WERI-Rb-1 (cell line): ENCODE measurements around the gene SZT2.

Source experiments
- DNase-seq: peaks from one replicate; pipeline ENCODE4 v3.0.0-alpha.2; 2020
- H3K27ac ChIP-seq: fragments of 250-450 bp; sonication (Bioruptor Pico); 2 replicates; pipeline ENCODE4 v1.5.1; 2020; ENCODE audit warnings: mild to moderate bottlenecking, moderate library complexity
- H3K27me3 ChIP-seq: fragments of 250-450 bp; sonication (Bioruptor Pico); 2 replicates; pipeline ENCODE4 v1.5.1; 2021; ENCODE audit warnings: mild to moderate bottlenecking, low read depth, moderate library complexity; ENCODE audit not compliant: insufficient read depth, severe bottlenecking
- H3K36me3 ChIP-seq: fragments of 250-450 bp; sonication (Bioruptor Pico); 2 replicates; pipeline ENCODE4 v1.5.1; 2020; ENCODE audit warnings: mild to moderate bottlenecking, moderate library complexity
- H3K4me3 ChIP-seq: 2 replicates; pipeline ENCODE4 v1.5.1; 2011; ENCODE audit warnings: low read depth, mild to moderate bottlenecking, control low read depth, low read length
- H3K9me3 ChIP-seq: fragments of 250-450 bp; sonication (Bioruptor Pico); 2 replicates; pipeline ENCODE4 v1.5.1; 2021; ENCODE audit warnings: mild to moderate bottlenecking, moderate library complexity; ENCODE audit not compliant: severe bottlenecking
- CTCF ChIP-seq: IDR thresholded peaks from 2 replicates; pipeline ENCODE4 v1.5.1; 2011; ENCODE audit warnings: low read depth, mild to moderate bottlenecking, control low read depth, inconsistent platforms, low read length

Gene SZT2

GRCh38 chr1:43352351-43352705 lies 37.4 kb upstream of the SZT2 start:
- Histone ChIP-seq H3K4me3 (no peak overlapping the region), H3K27me3 (no peaks in the 10 kb centered on the region), H3K36me3 (no peaks in the 10 kb centered on the region), H3K9me3 (no peaks in the 10 kb centered on the region), H3K27ac (no peak overlapping the region)
- no peak for TF ChIP-seq CTCF
- DNase-seq: peak; percentile 34

GRCh38 chr1:43352881-43353280 lies 36.8 kb upstream of the SZT2 start:
- Histone ChIP-seq H3K9me3 (no peaks in the 10 kb centered on the region), H3K36me3 (no peaks in the 10 kb centered on the region), H3K27me3 (no peaks in the 10 kb centered on the region), H3K27ac (no peak overlapping the region), H3K4me3 (no peak overlapping the region)
- no peak for DNase-seq
- TF ChIP-seq CTCF: no peak

GRCh38 chr1:43354471-43354870 lies 35.2 kb upstream of the SZT2 start:
- TF ChIP-seq CTCF: no peak
- peaks cover 7% of the 10 kb centered on the region; the same call in 1 of the 2 replicates for H3K36me3 ChIP-seq
- H3K27ac ChIP-seq: peak overlapping the region; percentile 26
- H3K27me3 ChIP-seq: no peaks in the 10 kb centered on the region
- H3K9me3 ChIP-seq: no peaks in the 10 kb centered on the region
- H3K4me3 ChIP-seq: no peak overlapping the region
- DNase-seq: no peak

GRCh38 chr1:43354936-43355335 lies 34.8 kb upstream of the SZT2 start:
- no peaks in the 10 kb centered on the region for H3K9me3 ChIP-seq
- no peaks in the 10 kb centered on the region for H3K27me3 ChIP-seq
- no peak for DNase-seq
- no peak for TF ChIP-seq CTCF
- H3K27ac ChIP-seq: no peak overlapping the region; the same call in 1 of the 2 replicates
- no peak overlapping the region for H3K4me3 ChIP-seq
- H3K36me3 ChIP-seq: peaks cover 11% of the 10 kb centered on the region

- Histone ChIP-seq H3K9me3 (no peaks in the 10 kb centered on the region), H3K36me3 (peaks cover 34% of the 10 kb centered on the region), H3K27ac (no peak overlapping the region), H3K4me3 (no peak overlapping the region), H3K27me3 (no peaks in the 10 kb centered on the region)
- DNase-seq: no peak
- TF ChIP-seq CTCF: no peak
Observed at GRCh38 chr1:43357251-43357650, 32.4 kb upstream of the SZT2 start.

- H3K27ac ChIP-seq: peak overlapping the region; percentile 89
- TF ChIP-seq CTCF: peak; percentile 68
- H3K36me3 ChIP-seq: peaks cover 43% of the 10 kb centered on the region
- no peaks in the 10 kb centered on the region for H3K27me3 ChIP-seq
- H3K4me3 ChIP-seq: peak overlapping the region; percentile 78
- peak; percentile 70 for DNase-seq
- no peaks in the 10 kb centered on the region for H3K9me3 ChIP-seq
Observed at GRCh38 chr1:43358121-43358745, 31.5 kb upstream of the SZT2 start.
